Caco-2 (cell line): ENCODE measurements around the gene SPR. TPM values are rescaled to one million over a fixed set of nuclear protein-coding genes. Genes with fewer than 3 reads are reported as not detected.

Experiments
- BruUV-seq: library from RNA; stranded (reverse); fragments of 400-500 nt; replicated peaks from 2 replicates; lab custom pipeline; 2021; lab: Mats Ljungman, UMichigan
- CTCF ChIA-PET: fragments of 300-600 bp; sonication (Branson Sonifier 250); formaldehyde crosslinking; loops from one replicate; lab custom pipeline; 2022; ENCODE audit warnings: antibody characterized with exemption; lab: Charles Lee
- POLR2A ChIA-PET: fragments of 300-600 bp; sonication (Branson Sonifier 250); formaldehyde crosslinking; loops from one replicate; lab custom pipeline; 2022; ENCODE audit warnings: antibody characterized with exemption; lab: Charles Lee
- DNase-seq, 2 experiments: peaks; one replicate each; pipeline versions ENCODE4 v3.0.0 to v3.0.0-alpha.2; 2020 to 2022
- H3K27me3 ChIP-seq: replicated peaks from 2 replicates; pipeline ENCODE4 v1.6.0; 2011; ENCODE audit warnings: low read length; ENCODE audit not compliant: control insufficient read depth, insufficient read depth
- H3K36me3 ChIP-seq: 2 replicates; pipeline ENCODE4 v1.5.1; 2011; ENCODE audit warnings: low read length; ENCODE audit not compliant: control insufficient read depth, insufficient read depth
- H3K4me1 ChIP-seq: fragments of 250-450 bp; sonication (Bioruptor Pico); 2 replicates; pipeline ENCODE4 v1.5.1; 2020; ENCODE audit warnings: mild to moderate bottlenecking
- H3K4me3 ChIP-seq: 2 replicates; pipeline ENCODE4 v1.5.1; 2011; ENCODE audit warnings: low read depth, mild to moderate bottlenecking, control low read depth, low read length
- H3K9me3 ChIP-seq: fragments of 250-450 bp; sonication (Bioruptor Pico); 2 replicates; pipeline ENCODE4 v1.5.1; 2020; ENCODE audit warnings: mild to moderate bottlenecking, moderate library complexity
- H3K27ac Mint-ChIP-seq: one replicate; pipeline ENCODE4 v1.8.0; 2022; ENCODE audit warnings: mixed read lengths; ENCODE audit not compliant: unreplicated experiment
- H3K27me3 Mint-ChIP-seq: one replicate; pipeline ENCODE4 v1.8.0; 2022; ENCODE audit warnings: mixed read lengths; ENCODE audit not compliant: insufficient read depth, unreplicated experiment
- H3K36me3 Mint-ChIP-seq: one replicate; pipeline ENCODE4 v1.8.0; 2022; ENCODE audit warnings: mild to moderate bottlenecking, mixed read lengths; ENCODE audit not compliant: insufficient read depth, unreplicated experiment
- H3K4me1 Mint-ChIP-seq: one replicate; pipeline ENCODE4 v1.8.0; 2022; ENCODE audit warnings: low read depth, mixed read lengths; ENCODE audit not compliant: unreplicated experiment
- H3K4me3 Mint-ChIP-seq: one replicate; pipeline ENCODE4 v1.8.0; 2022; ENCODE audit warnings: mild to moderate bottlenecking, moderate library complexity, mixed read lengths; ENCODE audit not compliant: unreplicated experiment
- H3K9me3 Mint-ChIP-seq: one replicate; pipeline ENCODE4 v1.8.0; 2022; ENCODE audit warnings: mixed read lengths; ENCODE audit not compliant: unreplicated experiment
- intact Hi-C: fragments of 100-400 bp; cut with micrococcal nuclease; formaldehyde crosslinking; loops from one replicate; pipeline ENCODE4 v1.10.0; 2022; ENCODE audit not compliant: unreplicated experiment
- total RNA-seq: library from RNA; stranded (reverse); gene quantifications from 2 replicates; pipeline ENCODE4 v1.2.3, GENCODE V29; 2022
- TF ChIP-seq, protein P1 (sequence below), 2 experiments: fragments of 200-600 bp in 1 of 2; IDR thresholded peaks; 1 replicate in 1 of 2; 2 replicates in 1 of 2; pipeline versions ENCODE4 v1.5.1 to v1.8.0; 2011 to 2022; ENCODE audit warnings: antibody characterized with exemption in 1 of 2, control low read depth in 1 of 2, inconsistent platforms in 1 of 2, low read depth in 1 of 2, low read length in 1 of 2, mild to moderate bottlenecking in 1 of 2, moderate library complexity in 1 of 2; ENCODE audit not compliant: insufficient read depth in 1 of 2, severe bottlenecking in 1 of 2, unreplicated experiment in 1 of 2

The SPR gene
- total RNA-seq, 1 experiment from 2014 or later = 49.6 TPM

DNA sequence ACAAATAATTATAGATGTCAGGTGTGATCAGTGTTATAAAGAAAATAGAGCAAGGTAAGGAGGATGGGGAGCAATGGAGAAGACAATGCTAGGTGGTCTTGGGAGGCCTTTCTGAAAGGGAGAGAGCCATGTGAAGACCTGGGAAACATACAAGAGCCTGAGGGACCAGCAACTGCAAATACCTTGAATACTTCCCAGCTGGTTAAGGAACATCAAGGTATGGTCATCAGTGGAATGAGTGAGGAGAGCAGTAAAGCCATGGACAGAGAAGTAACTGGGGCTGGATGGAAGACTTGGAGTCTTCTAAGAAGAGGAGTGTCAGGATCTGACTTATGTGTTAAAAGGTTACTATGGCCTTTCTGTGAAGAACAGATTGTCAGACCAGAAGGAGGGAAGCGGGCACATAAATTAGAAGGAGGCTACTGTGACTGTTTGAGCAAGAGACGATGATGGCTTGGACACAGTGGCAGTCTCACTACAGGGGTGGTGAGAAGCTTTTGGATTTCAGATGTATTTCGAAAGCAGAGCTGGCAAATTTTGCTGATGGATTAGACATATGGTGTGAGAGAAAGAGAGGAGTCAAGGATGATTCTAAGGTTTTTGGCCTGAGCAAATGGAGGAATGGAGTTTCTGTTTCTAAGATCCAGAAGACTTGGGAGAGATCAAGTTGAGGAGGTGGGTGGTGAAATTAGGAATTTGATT is 38.6 kb upstream of the SPR start:
- POLR2A ChIA-PET = no interaction called here
- Mint-ChIP-seq H3K36me3 (no peaks in the 10 kb centered on the region), H3K27me3 (no peaks in the 10 kb centered on the region), H3K4me1 (peaks cover 13% of the 10 kb centered on the region), H3K9me3 (no peaks in the 10 kb centered on the region), H3K4me3 (no peak overlapping the region), H3K27ac (no peak overlapping the region)
- no peaks in the 10 kb centered on the region for H3K9me3 ChIP-seq
- no peak overlapping the region for H3K4me3 ChIP-seq
- intact Hi-C loops = no loop called here
- CTCF ChIA-PET = no interaction called here
- no TSS peak for BruUV-seq
- TF ChIP-seq, protein P1, sequence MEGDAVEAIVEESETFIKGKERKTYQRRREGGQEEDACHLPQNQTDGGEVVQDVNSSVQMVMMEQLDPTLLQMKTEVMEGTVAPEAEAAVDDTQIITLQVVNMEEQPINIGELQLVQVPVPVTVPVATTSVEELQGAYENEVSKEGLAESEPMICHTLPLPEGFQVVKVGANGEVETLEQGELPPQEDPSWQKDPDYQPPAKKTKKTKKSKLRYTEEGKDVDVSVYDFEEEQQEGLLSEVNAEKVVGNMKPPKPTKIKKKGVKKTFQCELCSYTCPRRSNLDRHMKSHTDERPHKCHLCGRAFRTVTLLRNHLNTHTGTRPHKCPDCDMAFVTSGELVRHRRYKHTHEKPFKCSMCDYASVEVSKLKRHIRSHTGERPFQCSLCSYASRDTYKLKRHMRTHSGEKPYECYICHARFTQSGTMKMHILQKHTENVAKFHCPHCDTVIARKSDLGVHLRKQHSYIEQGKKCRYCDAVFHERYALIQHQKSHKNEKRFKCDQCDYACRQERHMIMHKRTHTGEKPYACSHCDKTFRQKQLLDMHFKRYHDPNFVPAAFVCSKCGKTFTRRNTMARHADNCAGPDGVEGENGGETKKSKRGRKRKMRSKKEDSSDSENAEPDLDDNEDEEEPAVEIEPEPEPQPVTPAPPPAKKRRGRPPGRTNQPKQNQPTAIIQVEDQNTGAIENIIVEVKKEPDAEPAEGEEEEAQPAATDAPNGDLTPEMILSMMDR (IDR thresholded peaks at IDR 0.05; ENCODE audit: insufficient read depth in 1 of 2, low read depth in 1 of 2, low read length in 1 of 2, severe bottlenecking in 1 of 2, unreplicated experiment in 1 of 2) = no peak
- H3K27me3 ChIP-seq = no peaks in the 10 kb centered on the region
- H3K36me3 ChIP-seq = no peaks in the 10 kb centered on the region
- no peak for DNase-seq
- H3K4me1 ChIP-seq = peaks cover 31% of the 10 kb centered on the region

- POLR2A ChIA-PET = no interaction called here
- intact Hi-C loops = no loop called here
- Mint-ChIP-seq H3K36me3 (no peaks in the 10 kb centered on the region), H3K9me3 (no peaks in the 10 kb centered on the region), H3K4me3 (no peak overlapping the region), H3K4me1 (peaks cover 13% of the 10 kb centered on the region), H3K27me3 (no peaks in the 10 kb centered on the region), H3K27ac (no peak overlapping the region)
- no peak for DNase-seq
- no TSS peak for BruUV-seq
- Histone ChIP-seq H3K4me3 (no peak overlapping the region), H3K36me3 (no peaks in the 10 kb centered on the region), H3K27me3 (no peaks in the 10 kb centered on the region), H3K9me3 (no peaks in the 10 kb centered on the region), H3K4me1 (peaks cover 31% of the 10 kb centered on the region)
- TF ChIP-seq, protein P1 (IDR thresholded peaks at IDR 0.05; ENCODE audit: insufficient read depth in 1 of 2, low read depth in 1 of 2, low read length in 1 of 2, severe bottlenecking in 1 of 2, unreplicated experiment in 1 of 2) = no peak
- CTCF ChIA-PET = no interaction called here
Measured at GRCh38 chr2:72849138-72849462, 38.1 kb upstream of the SPR start.

DNA sequence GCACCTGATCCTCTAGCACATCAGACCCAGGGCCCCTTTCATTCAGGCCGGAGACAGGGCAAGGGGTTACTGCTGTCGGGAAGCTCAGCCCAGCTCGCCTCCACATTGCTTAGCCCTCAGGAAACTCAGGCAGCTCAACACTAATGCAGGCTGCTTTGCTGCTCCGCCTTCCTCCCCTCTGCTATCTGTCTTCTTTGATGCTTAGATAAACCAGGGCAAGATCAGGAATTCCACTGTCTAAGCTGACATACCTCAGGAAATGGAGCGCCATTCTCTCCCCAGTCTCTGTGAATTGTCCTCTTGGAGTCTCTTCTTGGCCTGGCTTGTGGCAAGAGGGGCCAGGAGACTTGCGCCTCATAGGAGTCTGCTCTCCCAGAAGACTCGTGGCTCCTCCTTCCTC is 35.9 kb upstream of the SPR start:
- intact Hi-C loops = loop anchor here (2.0 kb wide), 2 partner anchors 23 to 77 kb away; no protein-coding TSS in a partner anchor
- Histone ChIP-seq H3K27me3 (no peaks in the 10 kb centered on the region), H3K4me1 (peaks cover 31% of the 10 kb centered on the region), H3K36me3 (no peaks in the 10 kb centered on the region), H3K9me3 (no peaks in the 10 kb centered on the region), H3K4me3 (no peak overlapping the region)
- ChIA-PET POLR2A (interaction anchor here (0.5 kb wide), 1 partner anchor 14 kb away, joined by 3 read pairs; no protein-coding TSS in a partner anchor), CTCF (interaction anchor here (0.9 to 1.0 kb wide), 4 partner anchors 9 to 42 kb away, joined by 3 to 18 read pairs (median 6); no protein-coding TSS in a partner anchor)
- H3K27me3 Mint-ChIP-seq = no peaks in the 10 kb centered on the region
- no peaks in the 10 kb centered on the region for H3K36me3 Mint-ChIP-seq
- H3K4me3 Mint-ChIP-seq = no peak overlapping the region
- peak; percentile 63 to 73 for DNase-seq
- peak overlapping the region; percentile 7 for H3K27ac Mint-ChIP-seq
- no TSS peak for BruUV-seq
- no peaks in the 10 kb centered on the region for H3K9me3 Mint-ChIP-seq
- TF ChIP-seq, protein P1 (IDR thresholded peaks at IDR 0.05; ENCODE audit: insufficient read depth in 1 of 2, low read depth in 1 of 2, low read length in 1 of 2, severe bottlenecking in 1 of 2, unreplicated experiment in 1 of 2) = no peak
- peaks cover 13% of the 10 kb centered on the region for H3K4me1 Mint-ChIP-seq
